Measurements from ENCODE around the gene ATAD3B. TPM values are rescaled to one million over a fixed set of nuclear protein-coding genes. Genes with fewer than 3 reads are reported as not detected.
"Not testable (repeated sequence)": the region's sequence is repeated elsewhere in the genome, so short reads cannot be mapped to it uniquely, and the experiment has no call there.

Gene ATAD3B
- total and polyA plus RNA-seq, 7 donors, result 4.8 to 49.4 (median 11.5) TPM

DNA sequence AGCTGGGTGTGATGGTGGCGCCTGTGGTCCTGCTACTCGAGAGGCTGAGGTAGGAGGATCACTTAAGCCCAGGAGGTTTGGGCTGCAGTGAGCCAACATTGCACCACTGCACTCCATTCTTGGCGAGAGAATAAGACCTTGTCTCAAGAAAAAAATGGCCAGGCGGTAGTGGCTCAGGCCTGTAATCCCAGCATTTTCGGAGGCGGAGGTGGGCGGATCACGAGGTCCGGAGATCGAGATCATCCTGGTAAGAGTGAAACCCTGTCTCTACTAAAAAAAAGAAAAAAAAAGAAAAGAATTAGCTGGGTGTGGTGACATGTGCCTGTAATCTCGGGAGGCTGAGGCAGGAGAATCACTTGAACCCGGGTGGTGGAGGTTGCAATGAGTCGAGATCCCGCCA, 11.3 kb downstream of the ATAD3B start:
- Histone ChIP-seq H3K4me3 (no peak overlapping the region), H3K36me3 (peaks cover 26 to 77% (median 45%) of the 10 kb centered on the region in 4 donors), H3K4me1 (no peaks in the 10 kb centered on the region), H3K27me3 (no peaks in the 10 kb centered on the region), H3K27ac (no peak overlapping the region), H3K9me3 (no peaks in the 10 kb centered on the region)
- intact Hi-C loops (cut with DNase I), result no loop called here
- 97% methylated on average over 14 of the region's 14 CpGs for WGBS, 2 donors
- no peak for TF ChIP-seq EP300 (IDR thresholded peaks at IDR 0.05)
- no peak for TF ChIP-seq POLR2A (IDR thresholded peaks at IDR 0.05)
- no peak for TF ChIP-seq POLR2AphosphoS5 (IDR thresholded peaks at IDR 0.05)
- TF ChIP-seq, protein P1, sequence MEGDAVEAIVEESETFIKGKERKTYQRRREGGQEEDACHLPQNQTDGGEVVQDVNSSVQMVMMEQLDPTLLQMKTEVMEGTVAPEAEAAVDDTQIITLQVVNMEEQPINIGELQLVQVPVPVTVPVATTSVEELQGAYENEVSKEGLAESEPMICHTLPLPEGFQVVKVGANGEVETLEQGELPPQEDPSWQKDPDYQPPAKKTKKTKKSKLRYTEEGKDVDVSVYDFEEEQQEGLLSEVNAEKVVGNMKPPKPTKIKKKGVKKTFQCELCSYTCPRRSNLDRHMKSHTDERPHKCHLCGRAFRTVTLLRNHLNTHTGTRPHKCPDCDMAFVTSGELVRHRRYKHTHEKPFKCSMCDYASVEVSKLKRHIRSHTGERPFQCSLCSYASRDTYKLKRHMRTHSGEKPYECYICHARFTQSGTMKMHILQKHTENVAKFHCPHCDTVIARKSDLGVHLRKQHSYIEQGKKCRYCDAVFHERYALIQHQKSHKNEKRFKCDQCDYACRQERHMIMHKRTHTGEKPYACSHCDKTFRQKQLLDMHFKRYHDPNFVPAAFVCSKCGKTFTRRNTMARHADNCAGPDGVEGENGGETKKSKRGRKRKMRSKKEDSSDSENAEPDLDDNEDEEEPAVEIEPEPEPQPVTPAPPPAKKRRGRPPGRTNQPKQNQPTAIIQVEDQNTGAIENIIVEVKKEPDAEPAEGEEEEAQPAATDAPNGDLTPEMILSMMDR (IDR thresholded peaks at IDR 0.05), result no peak
- DNase-seq, result no peak

DNA sequence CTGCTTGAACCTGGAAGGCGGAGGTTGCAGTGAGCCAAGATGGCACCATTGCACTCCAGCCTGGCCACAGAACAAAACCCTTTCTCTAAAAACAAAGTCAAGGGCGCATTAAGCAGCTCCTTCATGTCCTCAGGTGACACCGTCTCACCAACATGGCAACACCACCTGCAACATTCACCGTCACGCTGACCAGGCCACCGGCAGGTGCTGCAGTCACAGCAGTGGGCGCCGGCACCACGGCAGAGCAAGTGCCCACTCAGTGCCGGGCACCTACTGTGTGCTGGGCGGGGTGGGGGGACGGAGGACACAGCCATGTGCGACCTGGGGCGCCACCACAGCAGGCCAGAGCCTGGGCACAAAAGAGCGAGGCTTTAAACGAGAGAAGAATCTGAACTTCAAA, 12.1 kb downstream of the ATAD3B start:
- WGBS, 2 donors, result 96 to 97% methylated on average over 16 of the region's 16 CpGs
- Histone ChIP-seq H3K36me3 (peaks cover 25 to 80% (median 43%) of the 10 kb centered on the region in 4 donors), H3K27ac (no peak overlapping the region)

DNA sequence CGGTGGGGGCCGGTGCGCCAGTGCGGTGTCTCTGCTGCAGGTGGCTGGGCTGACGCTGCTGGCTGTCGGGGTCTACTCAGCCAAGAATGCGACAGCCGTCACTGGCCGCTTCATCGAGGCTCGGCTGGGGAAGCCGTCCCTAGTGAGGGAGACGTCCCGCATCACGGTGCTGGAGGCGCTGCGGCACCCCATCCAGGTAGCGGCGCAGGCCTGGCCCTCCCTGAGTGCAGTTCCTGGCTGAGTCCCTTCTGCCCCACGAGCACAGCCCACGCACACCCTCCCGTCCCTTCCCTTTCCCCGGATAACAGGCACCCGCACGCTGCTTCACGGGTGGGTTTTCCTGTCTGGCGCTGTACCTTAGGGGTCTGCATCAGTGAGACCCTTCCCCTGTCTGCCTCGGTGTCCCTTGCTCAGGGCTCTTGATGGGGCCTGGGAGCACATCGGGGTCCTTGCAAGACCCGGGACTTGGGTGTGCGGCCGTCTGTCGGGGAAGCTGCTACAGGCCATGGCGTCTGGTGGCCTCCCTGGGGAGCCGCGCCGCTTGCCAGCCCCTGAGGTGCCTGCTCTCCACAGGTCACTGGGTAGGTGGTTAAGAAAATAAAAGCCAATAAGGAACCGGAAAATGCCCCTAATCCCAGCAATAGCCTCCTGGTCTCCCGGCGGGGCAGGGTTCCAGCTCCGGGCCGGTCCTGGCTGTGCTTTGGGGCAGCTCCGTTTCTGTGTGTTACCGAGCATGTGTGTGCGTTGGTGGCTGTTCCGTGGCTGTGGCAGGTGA, 13.6 kb downstream of the ATAD3B start:
- H3K4me1 ChIP-seq; H3K27ac ChIP-seq; H3K4me3 ChIP-seq; H3K9me3 ChIP-seq; intact Hi-C loops (cut with DNase I); DNase-seq; H3K27me3 ChIP-seq: not testable (repeated sequence)
- peaks cover 33 to 82% (median 49%) of the 10 kb centered on the region in 4 donors for H3K36me3 ChIP-seq
- WGBS, 2 donors, result 96% methylated on average over 42 to 43 of the region's 46 CpGs

More for the DNA sequence above, 12.1 kb downstream of the ATAD3B start:
- no peak for DNase-seq
- Histone ChIP-seq H3K4me3 (no peak overlapping the region), H3K9me3 (no peaks in the 10 kb centered on the region), H3K27me3 (no peaks in the 10 kb centered on the region), H3K4me1 (no peaks in the 10 kb centered on the region)
- intact Hi-C loops (cut with DNase I), result no loop called here
- TF ChIP-seq POLR2AphosphoS5 (IDR thresholded peaks at IDR 0.05) (no peak), POLR2A (IDR thresholded peaks at IDR 0.05) (no peak), EP300 (IDR thresholded peaks at IDR 0.05) (no peak)
- TF ChIP-seq, protein P1 (IDR thresholded peaks at IDR 0.05), result no peak

DNA sequence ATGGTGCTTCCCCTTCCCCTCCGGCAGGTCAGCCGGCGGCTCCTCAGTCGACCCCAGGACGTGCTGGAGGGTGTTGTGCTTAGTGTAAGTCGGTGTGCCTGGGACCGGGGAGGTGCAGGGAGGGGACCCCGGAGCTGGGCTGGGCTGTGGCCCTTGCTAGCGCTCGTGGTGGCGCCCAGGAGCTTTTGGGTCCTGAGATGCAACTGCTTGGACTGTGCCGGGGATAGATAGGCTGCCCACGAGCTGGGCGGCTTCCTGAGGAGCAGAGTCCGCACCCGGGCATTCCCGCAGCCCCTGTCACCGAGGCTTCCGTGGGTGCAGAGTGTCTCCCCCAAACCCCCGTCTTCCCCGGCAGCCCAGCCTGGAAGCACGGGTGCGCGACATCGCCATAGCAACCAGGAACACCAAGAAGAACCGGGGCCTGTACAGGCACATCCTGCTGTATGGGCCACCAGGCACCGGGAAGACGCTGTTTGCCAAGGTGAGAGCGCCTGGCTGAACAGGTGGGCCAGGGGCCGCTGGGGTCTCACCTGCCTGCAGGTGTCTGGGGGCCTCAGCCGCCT, 14.3 kb downstream of the ATAD3B start:
- H3K27ac ChIP-seq; intact Hi-C loops (cut with DNase I): not testable (repeated sequence)
- H3K36me3 ChIP-seq, result peaks cover 35 to 82% (median 52%) of the 10 kb centered on the region in 4 donors

DNA sequence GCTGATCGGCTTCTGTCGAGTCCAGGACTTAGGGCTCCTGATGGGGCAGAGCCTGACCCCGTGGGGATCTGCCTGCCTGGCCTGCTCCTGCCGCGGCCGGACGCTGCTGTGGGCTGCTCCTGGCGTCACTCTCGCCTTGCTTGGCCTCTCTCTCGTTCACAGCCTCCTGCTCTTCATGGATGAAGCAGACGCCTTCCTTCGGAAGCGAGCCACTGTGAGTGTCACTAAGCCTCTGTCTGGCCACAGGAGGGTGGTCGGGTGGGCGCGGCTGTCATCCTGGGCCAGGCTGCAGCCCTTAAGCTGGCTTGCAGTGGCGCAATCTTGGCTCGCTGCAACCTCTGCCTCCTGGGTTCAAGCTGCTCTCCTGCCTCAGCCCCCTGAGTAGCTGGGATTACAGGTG, 16.1 kb downstream of the ATAD3B start:
- intact Hi-C loops (cut with DNase I), result no loop called here
- no peak for DNase-seq
- TF ChIP-seq, protein P1 (IDR thresholded peaks at IDR 0.05), result no peak
- TF ChIP-seq EP300 (IDR thresholded peaks at IDR 0.05) (no peak), POLR2A (IDR thresholded peaks at IDR 0.05) (no peak), POLR2AphosphoS5 (IDR thresholded peaks at IDR 0.05) (no peak)
- no peak overlapping the region for H3K27ac ChIP-seq
- WGBS, 2 donors, result 95 to 97% methylated on average over 18 of the region's 18 CpGs
- H3K4me3 ChIP-seq, result no peak overlapping the region
- no peaks in the 10 kb centered on the region for H3K27me3 ChIP-seq
- H3K4me1 ChIP-seq, result no peaks in the 10 kb centered on the region
- peaks cover 34 to 88% (median 48%) of the 10 kb centered on the region in 4 donors for H3K36me3 ChIP-seq
- H3K9me3 ChIP-seq, result no peaks in the 10 kb centered on the region

More for the DNA sequence above, 14.3 kb downstream of the ATAD3B start:
- H3K4me3 ChIP-seq, DNase-seq, H3K9me3 ChIP-seq, H3K27me3 ChIP-seq, H3K4me1 ChIP-seq: not testable (repeated sequence)
- WGBS, 2 donors, result 95 to 96% methylated on average over 31 of the region's 31 CpGs
